GM21619 (cell line): Measurements from ENCODE around the gene PARD6B.
"Not testable (repeated sequence)": the region's sequence is repeated elsewhere in the genome, so short reads cannot be mapped to it uniquely, and the experiment has no call there.

Experiments used
- ATAC-seq: cut with Tn5 transposase; IDR thresholded peaks from one replicate; pipeline ENCODE4 v1.9.1; 2021; ENCODE audit not compliant: unreplicated experiment

Gene PARD6B

GRCh38 chr20:50771419-50772080 lies 40.2 kb downstream of the PARD6B start:
- not testable (repeated sequence) for ATAC-seq

GRCh38 chr20:50772420-50773185 lies 41.2 kb downstream of the PARD6B start:
- no peak for ATAC-seq

DNA sequence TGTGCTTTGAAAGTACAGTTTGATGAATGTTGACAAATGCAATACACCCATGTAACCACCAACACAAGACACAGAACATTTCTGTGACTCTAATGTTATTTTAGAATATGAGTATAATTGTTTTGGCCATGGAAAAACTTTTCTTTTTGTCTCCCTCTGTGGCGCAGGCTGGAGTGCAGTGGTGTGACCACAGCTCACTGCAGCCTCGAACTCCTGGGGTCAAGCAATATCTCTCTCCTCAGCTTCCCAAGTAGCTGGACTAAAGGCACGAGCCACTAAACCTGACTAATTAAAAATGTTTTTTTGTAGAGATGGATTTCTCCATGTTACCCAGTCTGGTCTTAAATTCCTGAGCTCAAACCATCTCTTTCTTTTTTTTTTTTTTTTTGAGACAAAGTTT lies 43.1 kb downstream of the PARD6B start:
- no peak for ATAC-seq

DNA sequence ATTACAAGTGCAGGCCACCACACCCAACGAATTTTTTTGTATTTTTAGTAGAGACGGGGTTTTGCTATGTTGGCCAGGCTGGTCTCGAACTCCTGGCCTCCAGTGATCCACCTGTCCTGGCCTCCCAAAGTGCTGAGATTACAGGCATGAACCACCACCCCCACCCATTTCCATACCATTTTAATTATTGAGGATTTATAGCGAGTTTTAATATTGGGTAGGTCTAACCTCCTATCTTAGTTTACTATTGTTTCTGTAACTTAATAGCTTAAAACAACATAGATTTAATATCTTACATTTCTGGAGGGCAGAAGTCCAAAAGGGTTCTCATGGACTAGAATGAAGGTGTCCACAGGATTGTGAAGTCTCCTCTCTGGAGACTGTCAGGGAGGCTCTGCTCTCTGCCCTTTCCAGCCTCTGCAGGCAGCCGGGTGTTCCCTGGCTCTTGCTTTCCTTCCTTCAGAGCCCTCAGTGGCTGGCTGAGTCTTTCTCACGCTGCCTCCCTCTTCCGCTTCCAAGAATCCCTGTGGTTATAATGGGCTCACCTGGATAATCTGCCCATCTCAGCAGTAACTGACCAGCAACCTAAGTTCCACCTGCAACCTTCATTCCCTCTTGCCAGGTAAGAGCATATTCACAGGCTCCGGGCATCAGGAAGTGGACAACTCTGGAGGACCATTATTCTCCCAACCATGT lies 44.9 kb downstream of the PARD6B start:
- no peak for ATAC-seq

- ATAC-seq, result no peak
Measured at GRCh38 chr20:50777373-50777772, 46.0 kb downstream of the PARD6B start.

- ATAC-seq, result not testable (repeated sequence)
Measured at GRCh38 chr20:50778994-50779393, 47.6 kb downstream of the PARD6B start.

DNA sequence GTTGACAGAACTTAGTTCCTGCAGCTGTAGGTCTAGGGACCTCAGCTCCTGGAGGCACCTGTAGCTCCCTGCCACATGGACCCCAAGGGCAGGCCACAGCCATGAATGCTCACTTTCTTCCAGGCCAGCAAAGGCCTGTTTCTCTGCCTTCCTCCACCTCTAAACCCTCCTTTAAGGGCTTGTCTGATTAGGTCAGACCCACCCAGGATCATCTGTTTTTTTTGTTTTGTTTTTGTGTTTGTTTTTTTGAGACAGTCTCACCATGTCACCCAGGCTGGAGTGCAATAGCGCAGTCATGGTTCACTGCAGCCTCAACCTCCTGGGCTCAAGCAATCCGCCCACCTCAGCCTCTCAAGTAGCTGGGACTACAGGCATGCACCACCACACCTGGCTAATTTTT lies 52.0 kb downstream of the PARD6B start:
- ATAC-seq, result no peak

DNA sequence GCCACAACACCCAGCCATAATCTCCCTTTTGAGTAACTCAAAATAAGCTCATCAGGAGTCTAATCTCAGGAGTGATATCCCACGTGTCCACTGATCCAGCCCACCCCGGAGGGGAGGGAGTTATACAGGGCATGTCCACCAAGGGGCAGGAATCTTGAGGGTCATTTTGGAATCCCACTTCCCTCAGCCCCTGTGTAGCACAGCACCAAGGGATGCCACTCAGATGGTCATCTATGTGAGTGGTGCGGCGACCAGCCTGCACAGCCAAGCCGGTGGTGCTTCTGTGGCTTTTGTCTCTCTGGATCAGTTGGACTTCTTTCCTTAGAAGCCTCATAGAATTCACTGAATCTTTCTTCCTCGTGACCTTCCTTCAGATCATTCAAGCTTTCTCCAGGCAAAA lies 52.5 kb downstream of the PARD6B start:
- no peak for ATAC-seq

GRCh38 chr20:50784464-50784863 lies 53.1 kb downstream of the PARD6B start:
- ATAC-seq, result no peak

GRCh38 chr20:50786703-50787102 lies 55.3 kb downstream of the PARD6B start:
- ATAC-seq, result no peak

DNA sequence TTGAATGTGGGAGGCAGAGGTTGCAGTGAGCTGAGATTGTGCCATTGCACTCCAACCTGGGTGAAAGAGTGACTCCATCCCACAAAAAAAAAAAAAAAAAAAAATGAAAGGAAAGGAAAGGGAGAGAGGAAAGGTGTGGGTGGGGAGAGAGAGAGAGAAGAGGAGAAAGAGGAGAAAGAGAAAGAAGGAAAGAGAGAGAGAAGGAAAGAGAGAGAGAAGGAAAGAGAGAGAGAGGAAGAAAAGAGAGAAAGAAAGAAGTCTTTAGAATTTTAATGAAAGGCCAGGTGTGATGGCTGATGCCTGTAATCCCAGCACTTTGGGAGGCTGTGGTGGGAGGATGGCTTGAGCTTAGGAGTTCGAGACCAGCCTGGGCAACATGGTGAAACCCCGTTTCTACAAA lies 55.8 kb downstream of the PARD6B start:
- no peak for ATAC-seq

DNA sequence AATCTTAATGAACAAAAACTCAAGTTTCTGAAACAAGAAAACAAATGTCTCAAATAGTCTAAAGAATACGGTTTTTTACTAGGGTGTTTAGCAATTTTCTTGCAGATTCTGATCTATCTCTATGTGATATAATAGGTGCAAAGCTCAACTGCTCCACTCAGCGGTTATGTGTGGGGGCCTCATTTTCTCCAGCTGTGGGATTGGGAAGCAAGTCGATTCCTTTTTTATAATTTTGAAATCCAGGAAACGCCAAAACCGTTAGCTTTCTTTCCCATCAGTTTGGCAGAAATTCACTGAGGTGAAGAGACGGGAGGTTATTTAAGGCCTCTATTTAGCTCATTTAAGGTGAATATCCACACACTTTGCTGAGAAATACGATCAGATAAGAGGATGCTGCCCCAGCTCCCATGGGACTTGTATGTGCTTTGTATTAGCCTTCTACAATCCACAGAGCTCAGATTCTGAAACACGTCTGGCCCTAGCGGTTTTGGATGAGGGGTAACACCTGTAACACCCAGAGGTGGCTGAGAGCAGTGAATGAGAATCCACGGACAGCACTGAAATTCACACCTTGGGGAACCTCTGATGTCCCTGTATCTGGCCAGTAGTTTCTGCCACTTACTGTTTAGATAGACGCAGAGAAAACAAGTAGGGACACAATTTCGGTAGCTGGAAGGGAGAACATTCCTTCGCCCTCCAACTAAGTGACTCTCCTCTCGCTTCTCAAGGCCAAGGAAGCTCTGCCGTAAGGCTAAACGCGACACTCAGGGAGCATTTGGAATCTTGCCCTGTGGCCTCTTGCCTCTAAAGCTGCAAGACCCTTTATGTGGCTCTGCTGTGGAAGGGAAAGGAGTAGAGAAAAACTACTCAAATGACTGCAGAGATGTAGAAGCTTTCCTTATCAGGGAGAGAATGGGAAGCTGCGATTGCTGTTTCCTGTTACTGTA lies 56.9 kb downstream of the PARD6B start:
- no peak for ATAC-seq

GRCh38 chr20:50789968-50790650 lies 58.7 kb downstream of the PARD6B start:
- ATAC-seq, result no peak

- peak; percentile 55 for ATAC-seq
Measured at GRCh38 chr20:50790651-50791277, 59.4 kb downstream of the PARD6B start.

- no peak for ATAC-seq
Measured at GRCh38 chr20:50792708-50793574, 61.6 kb downstream of the PARD6B start.

GRCh38 chr20:50793575-50794016 lies 62.2 kb downstream of the PARD6B start:
- ATAC-seq, result not testable (repeated sequence)

DNA sequence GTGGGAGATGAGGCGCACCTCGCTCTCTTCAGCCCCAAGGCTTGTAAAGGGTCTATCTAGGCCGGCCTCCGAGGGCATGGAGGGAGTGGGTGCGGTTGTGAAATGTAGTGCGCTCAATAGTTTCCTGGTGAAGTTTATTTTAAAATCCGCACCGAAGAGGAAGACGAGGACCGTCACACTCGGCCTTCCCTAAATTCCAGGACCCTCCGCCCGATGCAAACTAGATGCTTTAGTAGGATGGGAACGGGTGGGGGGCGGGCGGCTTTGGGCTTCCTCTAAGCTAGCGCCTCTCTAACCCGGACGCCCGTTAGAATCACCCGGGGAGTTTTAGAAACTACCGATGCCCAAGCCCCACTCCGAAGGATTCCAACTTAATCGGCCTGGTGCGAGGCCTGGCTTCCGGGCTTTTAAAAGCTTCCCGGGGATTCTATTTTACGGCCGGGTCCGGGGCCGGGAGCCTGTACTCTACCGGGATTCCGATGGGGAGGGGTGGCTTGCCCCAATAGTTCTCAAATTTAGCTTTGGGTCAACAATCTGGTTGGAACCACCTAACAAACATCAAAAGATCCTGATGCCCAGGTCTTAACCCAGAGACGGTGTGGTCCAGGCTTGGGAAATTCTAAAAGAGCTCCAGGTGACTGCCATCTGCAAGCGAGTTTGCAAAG lies 62.9 kb downstream of the PARD6B start:
- peak; percentile 2 for ATAC-seq
